ENCODE measurements around the gene LRRC4.

The LRRC4 gene

GRCh38 chr7:127996253-127997071 lies 34.8 kb downstream of the LRRC4 start:
- CTCF ChIA-PET: no interaction called here
- TF ChIP-seq SP1 (IDR thresholded peaks at IDR 0.05): no peak
- TF ChIP-seq NFRKB (IDR thresholded peaks at IDR 0.05): no peak
- no peak for TF ChIP-seq ELF4 (IDR thresholded peaks at IDR 0.05)
- TF ChIP-seq BHLHE40 (IDR thresholded peaks at IDR 0.05; ENCODE audit: borderline replicate concordance): no peak
- no peak for TF ChIP-seq PKNOX1 (IDR thresholded peaks at IDR 0.05)
- TF ChIP-seq SUZ12 (IDR thresholded peaks at IDR 0.05): no peak
- TF ChIP-seq L3MBTL2 (conservative IDR thresholded peaks at IDR 0.05): no peak
- no peak for TF ChIP-seq ARNT (IDR thresholded peaks at IDR 0.05)
- TF ChIP-seq FOXA1 (IDR thresholded peaks at IDR 0.05): no peak
- TF ChIP-seq CTBP1 (IDR thresholded peaks at IDR 0.05; ENCODE audit: borderline replicate concordance): no peak
- TF ChIP-seq FOXK2 (IDR thresholded peaks at IDR 0.05): no peak
- no peak for TF ChIP-seq TARDBP (IDR thresholded peaks at IDR 0.05)
- TF ChIP-seq HDGF (IDR thresholded peaks at IDR 0.05; ENCODE audit: borderline replicate concordance): no peak
- no peak for TF ChIP-seq FOXM1 (IDR thresholded peaks at IDR 0.05; ENCODE audit: borderline replicate concordance)
- POLR2A ChIA-PET: no interaction called here
- no peak for DNase-seq (ENCODE audit: extremely low spot score)

GRCh38 chr7:127995881-127996215 lies 35.4 kb downstream of the LRRC4 start:
- TF ChIP-seq CTBP1 (IDR thresholded peaks at IDR 0.05; ENCODE audit: borderline replicate concordance) (no peak), SUZ12 (IDR thresholded peaks at IDR 0.05) (no peak), ELF4 (IDR thresholded peaks at IDR 0.05) (no peak), HDGF (IDR thresholded peaks at IDR 0.05; ENCODE audit: borderline replicate concordance) (no peak), PKNOX1 (IDR thresholded peaks at IDR 0.05) (no peak), BHLHE40 (IDR thresholded peaks at IDR 0.05; ENCODE audit: borderline replicate concordance) (no peak), ARNT (IDR thresholded peaks at IDR 0.05) (no peak), SP1 (IDR thresholded peaks at IDR 0.05) (no peak)
- DNase-seq (ENCODE audit: extremely low spot score): no peak
- ChIA-PET POLR2A (no interaction called here), CTCF (no interaction called here)

- POLR2A ChIA-PET: no interaction called here
- TF ChIP-seq FOXA1 (IDR thresholded peaks at IDR 0.05): no peak
- TF ChIP-seq FOXK2 (IDR thresholded peaks at IDR 0.05): no peak
- no peak for TF ChIP-seq TARDBP (IDR thresholded peaks at IDR 0.05)
- TF ChIP-seq CTBP1 (IDR thresholded peaks at IDR 0.05; ENCODE audit: borderline replicate concordance): no peak
- no peak for TF ChIP-seq LEF1 (IDR thresholded peaks at IDR 0.05; ENCODE audit: borderline replicate concordance)
- no peak for TF ChIP-seq PKNOX1 (IDR thresholded peaks at IDR 0.05)
- TF ChIP-seq ELF4 (IDR thresholded peaks at IDR 0.05): no peak
- no peak for TF ChIP-seq ZNF384 (IDR thresholded peaks at IDR 0.05)
- no peak for TF ChIP-seq SP1 (IDR thresholded peaks at IDR 0.05)
- TF ChIP-seq L3MBTL2 (conservative IDR thresholded peaks at IDR 0.05): no peak
- no peak for DNase-seq (ENCODE audit: extremely low spot score)
- CTCF ChIA-PET: no interaction called here
Observed at GRCh38 chr7:127995156-127995880, 35.9 kb downstream of the LRRC4 start.

GRCh38 chr7:127993987-127994386 lies 37.2 kb downstream of the LRRC4 start:
- ChIA-PET POLR2A (no interaction called here), CTCF (no interaction called here)
- TF ChIP-seq CTBP1 (IDR thresholded peaks at IDR 0.05; ENCODE audit: borderline replicate concordance): no peak
- no peak for TF ChIP-seq LEF1 (IDR thresholded peaks at IDR 0.05; ENCODE audit: borderline replicate concordance)
- no peak for TF ChIP-seq FOXA1 (IDR thresholded peaks at IDR 0.05)
- no peak for TF ChIP-seq FOXM1 (IDR thresholded peaks at IDR 0.05; ENCODE audit: borderline replicate concordance)
- no peak for TF ChIP-seq SP1 (IDR thresholded peaks at IDR 0.05)
- TF ChIP-seq TARDBP (IDR thresholded peaks at IDR 0.05): no peak
- TF ChIP-seq BHLHE40 (IDR thresholded peaks at IDR 0.05; ENCODE audit: borderline replicate concordance): no peak
- no peak for TF ChIP-seq L3MBTL2 (conservative IDR thresholded peaks at IDR 0.05)
- no peak for TF ChIP-seq HDGF (IDR thresholded peaks at IDR 0.05; ENCODE audit: borderline replicate concordance)
- TF ChIP-seq SUZ12 (IDR thresholded peaks at IDR 0.05): no peak
- no peak for TF ChIP-seq FOXK2 (IDR thresholded peaks at IDR 0.05)
- TF ChIP-seq ZNF384 (IDR thresholded peaks at IDR 0.05): no peak
- DNase-seq (ENCODE audit: extremely low spot score): no peak

GRCh38 chr7:127993317-127993716 lies 37.9 kb downstream of the LRRC4 start:
- TF ChIP-seq ARNT (IDR thresholded peaks at IDR 0.05) (no peak), SP1 (IDR thresholded peaks at IDR 0.05) (no peak), HDGF (IDR thresholded peaks at IDR 0.05; ENCODE audit: borderline replicate concordance) (no peak)
- ChIA-PET CTCF (no interaction called here), POLR2A (no interaction called here)
- DNase-seq (ENCODE audit: extremely low spot score): no peak

GRCh38 chr7:127988751-127989150 lies 42.5 kb downstream of the LRRC4 start:
- no peak for DNase-seq (ENCODE audit: extremely low spot score)
- no peak for TF ChIP-seq L3MBTL2 (conservative IDR thresholded peaks at IDR 0.05)
- TF ChIP-seq PKNOX1 (IDR thresholded peaks at IDR 0.05): no peak
- TF ChIP-seq ELF4 (IDR thresholded peaks at IDR 0.05): no peak
- no peak for TF ChIP-seq SP1 (IDR thresholded peaks at IDR 0.05)
- no peak for TF ChIP-seq ARNT (IDR thresholded peaks at IDR 0.05)
- no peak for TF ChIP-seq FOXM1 (IDR thresholded peaks at IDR 0.05; ENCODE audit: borderline replicate concordance)
- TF ChIP-seq NFRKB (IDR thresholded peaks at IDR 0.05): no peak
- no peak for TF ChIP-seq HDGF (IDR thresholded peaks at IDR 0.05; ENCODE audit: borderline replicate concordance)
- TF ChIP-seq TARDBP (IDR thresholded peaks at IDR 0.05): no peak
- no peak for TF ChIP-seq FOXK2 (IDR thresholded peaks at IDR 0.05)
- no peak for TF ChIP-seq FOXA1 (IDR thresholded peaks at IDR 0.05)
- no peak for TF ChIP-seq LEF1 (IDR thresholded peaks at IDR 0.05; ENCODE audit: borderline replicate concordance)
- TF ChIP-seq BHLHE40 (IDR thresholded peaks at IDR 0.05; ENCODE audit: borderline replicate concordance): no peak
- TF ChIP-seq CTBP1 (IDR thresholded peaks at IDR 0.05; ENCODE audit: borderline replicate concordance): no peak
- POLR2A ChIA-PET: no interaction called here
- CTCF ChIA-PET: no interaction called here
